Measurements from ENCODE around the gene CAST. TPM values are rescaled to one million over a fixed set of nuclear protein-coding genes. Genes with fewer than 3 reads are reported as not detected.
A peak's percentile ranks its signal among the peaks of the same experiment; 100 is the strongest.

Gene CAST
- total RNA-seq, 1 donor from 2014 or later: 272 TPM

GRCh38 chr5:96736937-96737336, 74.8 kb downstream of the CAST start:
- Histone ChIP-seq H3K27me3 (ENCODE audit: low read depth) (no peaks in the 10 kb centered on the region), H3K27ac (no peak overlapping the region), H3K9me3 (no peaks in the 10 kb centered on the region), H3K36me3 (peaks cover 80% of the 10 kb centered on the region), H3K4me1 (peaks cover 22% of the 10 kb centered on the region), H3K4me3 (no peak overlapping the region)
- ATAC-seq (no peak), DNase-seq (no peak)
- intact Hi-C loops (cut with DNase I): no loop called here
- TF ChIP-seq, protein P1, sequence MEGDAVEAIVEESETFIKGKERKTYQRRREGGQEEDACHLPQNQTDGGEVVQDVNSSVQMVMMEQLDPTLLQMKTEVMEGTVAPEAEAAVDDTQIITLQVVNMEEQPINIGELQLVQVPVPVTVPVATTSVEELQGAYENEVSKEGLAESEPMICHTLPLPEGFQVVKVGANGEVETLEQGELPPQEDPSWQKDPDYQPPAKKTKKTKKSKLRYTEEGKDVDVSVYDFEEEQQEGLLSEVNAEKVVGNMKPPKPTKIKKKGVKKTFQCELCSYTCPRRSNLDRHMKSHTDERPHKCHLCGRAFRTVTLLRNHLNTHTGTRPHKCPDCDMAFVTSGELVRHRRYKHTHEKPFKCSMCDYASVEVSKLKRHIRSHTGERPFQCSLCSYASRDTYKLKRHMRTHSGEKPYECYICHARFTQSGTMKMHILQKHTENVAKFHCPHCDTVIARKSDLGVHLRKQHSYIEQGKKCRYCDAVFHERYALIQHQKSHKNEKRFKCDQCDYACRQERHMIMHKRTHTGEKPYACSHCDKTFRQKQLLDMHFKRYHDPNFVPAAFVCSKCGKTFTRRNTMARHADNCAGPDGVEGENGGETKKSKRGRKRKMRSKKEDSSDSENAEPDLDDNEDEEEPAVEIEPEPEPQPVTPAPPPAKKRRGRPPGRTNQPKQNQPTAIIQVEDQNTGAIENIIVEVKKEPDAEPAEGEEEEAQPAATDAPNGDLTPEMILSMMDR (IDR thresholded peaks at IDR 0.05): no peak

DNA sequence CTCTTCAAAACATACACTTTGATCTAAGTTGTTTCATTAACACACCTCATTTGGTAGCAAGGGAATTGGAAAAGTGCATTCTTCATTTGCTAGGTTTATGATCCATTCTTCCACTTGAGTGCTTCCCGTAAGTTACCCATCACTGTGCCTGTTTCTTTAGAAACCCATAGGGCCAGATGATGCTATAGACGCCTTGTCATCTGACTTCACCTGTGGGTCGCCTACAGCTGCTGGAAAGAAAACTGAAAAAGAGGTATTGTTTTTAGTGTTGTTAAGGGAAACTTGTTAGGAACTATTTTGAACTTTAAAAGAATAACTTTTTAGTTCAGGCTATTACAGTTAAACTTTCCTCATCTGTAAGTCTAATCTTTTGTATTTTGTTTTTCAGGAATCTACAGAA, 78.9 kb downstream of the CAST start:
- intact Hi-C loops (cut with DNase I): no loop called here
- H3K27ac ChIP-seq: no peak overlapping the region

DNA sequence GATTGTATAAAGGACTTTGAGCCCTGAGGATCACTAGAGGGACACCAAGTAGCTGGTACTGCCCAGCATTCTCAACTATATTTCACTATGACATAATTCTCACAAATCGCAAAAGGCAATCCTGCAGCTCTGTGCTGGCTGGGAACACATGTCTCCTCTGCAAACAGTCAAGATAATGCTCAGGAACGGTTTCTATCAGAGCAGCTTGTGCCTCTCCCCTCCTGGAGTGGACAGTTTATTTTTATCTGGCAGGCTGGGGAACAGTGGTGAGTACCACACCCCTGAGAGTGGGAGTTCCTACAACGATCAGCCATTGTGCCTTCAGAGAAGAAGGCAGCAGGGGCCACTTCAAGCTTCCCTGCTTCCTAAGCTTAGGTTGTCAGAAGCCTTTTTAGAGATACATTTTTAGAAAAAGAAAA, 79.7 kb downstream of the CAST start:
- ATAC-seq (peak; percentile 9 to 47), DNase-seq (no peak)
- no peak overlapping the region for H3K27ac ChIP-seq
- TF ChIP-seq, protein P1 (IDR thresholded peaks at IDR 0.05): no peak
- peaks cover 100% of the 10 kb centered on the region for H3K36me3 ChIP-seq
- peaks cover 4% of the 10 kb centered on the region for H3K4me1 ChIP-seq
- H3K9me3 ChIP-seq: no peaks in the 10 kb centered on the region
- H3K27me3 ChIP-seq (ENCODE audit: low read depth): no peaks in the 10 kb centered on the region
- intact Hi-C loops (cut with DNase I): no loop called here
- no peak overlapping the region for H3K4me3 ChIP-seq

More for the DNA sequence above, 78.9 kb downstream of the CAST start:
- ATAC-seq (no peak), DNase-seq (no peak)
- H3K27me3 ChIP-seq (ENCODE audit: low read depth): no peaks in the 10 kb centered on the region
- peaks cover 100% of the 10 kb centered on the region for H3K36me3 ChIP-seq
- no peaks in the 10 kb centered on the region for H3K9me3 ChIP-seq
- no peak overlapping the region for H3K4me3 ChIP-seq
- H3K4me1 ChIP-seq: peaks cover 4% of the 10 kb centered on the region
- TF ChIP-seq, protein P1 (IDR thresholded peaks at IDR 0.05): no peak

DNA sequence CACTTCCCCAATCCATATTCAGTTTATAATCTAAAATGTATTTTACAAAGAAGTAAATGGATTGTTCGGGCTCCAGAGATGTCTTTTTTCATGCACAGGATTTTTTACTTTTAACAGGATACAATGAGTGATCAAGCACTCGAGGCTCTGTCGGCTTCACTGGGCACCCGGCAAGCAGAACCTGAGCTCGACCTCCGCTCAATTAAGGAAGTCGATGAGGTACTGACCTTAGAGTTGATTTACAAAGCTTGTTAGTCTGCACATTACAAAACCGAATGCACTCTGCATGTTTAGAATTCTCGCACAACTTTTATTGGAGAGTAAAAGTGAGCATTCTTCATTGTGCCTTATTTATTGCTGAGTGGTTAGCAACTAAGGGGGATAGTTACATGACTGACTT, 80.4 kb downstream of the CAST start:
- Histone ChIP-seq H3K27ac (peak overlapping the region; percentile 27), H3K36me3 (peaks cover 100% of the 10 kb centered on the region), H3K4me1 (peaks cover 4% of the 10 kb centered on the region), H3K9me3 (no peaks in the 10 kb centered on the region), H3K27me3 (ENCODE audit: low read depth) (no peaks in the 10 kb centered on the region), H3K4me3 (no peak overlapping the region)
- TF ChIP-seq, protein P1 (IDR thresholded peaks at IDR 0.05): no peak
- ATAC-seq: peak in 1 of 2 donors; percentile 60
- no peak for DNase-seq
- intact Hi-C loops (cut with DNase I): no loop called here

DNA sequence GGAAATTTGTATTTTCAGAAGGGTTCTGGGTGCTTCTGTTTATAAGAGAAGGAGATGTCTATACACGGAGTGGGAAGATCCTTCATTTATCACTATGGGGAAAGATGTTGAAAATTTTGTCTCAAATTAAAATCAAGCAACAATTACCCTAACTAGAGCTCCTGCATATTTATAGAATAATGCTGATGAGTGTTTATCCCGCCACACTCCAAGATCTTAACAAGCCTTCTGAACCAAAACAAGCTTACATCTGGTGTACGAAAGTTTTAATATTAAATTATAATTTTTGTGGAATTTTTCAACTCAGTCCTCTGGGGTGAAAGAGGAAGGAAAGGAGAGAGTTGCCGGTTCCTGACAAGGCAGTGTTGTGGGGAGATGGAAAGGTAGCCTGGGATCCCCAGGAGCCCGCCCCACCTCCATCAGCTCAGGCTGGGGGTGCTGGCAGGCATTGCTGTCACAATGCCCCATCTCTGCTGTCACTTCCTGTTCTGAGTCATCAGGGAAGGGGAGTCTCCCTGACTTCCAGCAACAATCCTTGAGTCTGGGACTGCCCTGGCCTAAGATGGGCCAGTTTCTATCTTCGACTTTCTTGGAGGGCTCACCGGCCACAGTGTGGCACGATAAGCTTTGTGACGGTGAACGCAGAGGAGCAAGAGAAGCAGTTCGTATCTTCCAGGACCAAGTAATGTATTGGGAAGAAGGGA, 81.0 kb downstream of the CAST start:
- no peak for DNase-seq
- peak; percentile 61 to 67 for ATAC-seq
- Histone ChIP-seq H3K4me1 (peaks cover 4% of the 10 kb centered on the region), H3K27ac (peak overlapping the region; percentile 27), H3K9me3 (no peaks in the 10 kb centered on the region), H3K36me3 (peaks cover 100% of the 10 kb centered on the region), H3K4me3 (no peak overlapping the region), H3K27me3 (ENCODE audit: low read depth) (no peaks in the 10 kb centered on the region)
- TF ChIP-seq, protein P1 (IDR thresholded peaks at IDR 0.05): no peak
- intact Hi-C loops (cut with DNase I): no loop called here
